NCI-H2107 treated with DMSO at 0.1 percent for 48 hours (cell line): ENCODE data around the gene KNOP1.
"Not testable (repeated sequence)": the region's sequence is repeated elsewhere in the genome, so short reads cannot be mapped to it uniquely, and the experiment has no call there.

Source experiments
- DNase-seq: peaks from one replicate; lab custom pipeline; 2025; ENCODE audit not compliant: unreplicated experiment; lab: John Stamatoyannopoulos, UW

The KNOP1 gene

GRCh38 chr16:19744670-19745069 lies 26.6 kb upstream of the KNOP1 start:
- no peak for DNase-seq

DNA sequence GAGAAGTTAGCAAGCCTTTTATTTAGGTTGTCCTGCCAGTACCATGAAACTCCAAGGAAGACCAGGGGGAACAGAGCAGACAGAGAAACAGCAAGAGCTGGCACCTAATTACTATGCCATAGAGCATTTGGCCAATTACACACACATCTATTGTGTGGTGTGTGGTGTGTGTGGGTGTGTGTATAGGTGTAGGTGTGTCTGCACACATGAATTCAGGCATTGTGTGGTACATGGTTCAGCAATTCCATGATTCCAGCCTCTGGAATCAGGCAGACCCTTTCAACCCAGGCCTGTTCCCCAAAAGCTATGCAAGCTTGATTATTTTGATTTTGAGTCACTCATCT lies 25.8 kb upstream of the KNOP1 start:
- DNase-seq, result no peak

GRCh38 chr16:19741354-19741753 lies 23.3 kb upstream of the KNOP1 start:
- DNase-seq, result no peak

DNA sequence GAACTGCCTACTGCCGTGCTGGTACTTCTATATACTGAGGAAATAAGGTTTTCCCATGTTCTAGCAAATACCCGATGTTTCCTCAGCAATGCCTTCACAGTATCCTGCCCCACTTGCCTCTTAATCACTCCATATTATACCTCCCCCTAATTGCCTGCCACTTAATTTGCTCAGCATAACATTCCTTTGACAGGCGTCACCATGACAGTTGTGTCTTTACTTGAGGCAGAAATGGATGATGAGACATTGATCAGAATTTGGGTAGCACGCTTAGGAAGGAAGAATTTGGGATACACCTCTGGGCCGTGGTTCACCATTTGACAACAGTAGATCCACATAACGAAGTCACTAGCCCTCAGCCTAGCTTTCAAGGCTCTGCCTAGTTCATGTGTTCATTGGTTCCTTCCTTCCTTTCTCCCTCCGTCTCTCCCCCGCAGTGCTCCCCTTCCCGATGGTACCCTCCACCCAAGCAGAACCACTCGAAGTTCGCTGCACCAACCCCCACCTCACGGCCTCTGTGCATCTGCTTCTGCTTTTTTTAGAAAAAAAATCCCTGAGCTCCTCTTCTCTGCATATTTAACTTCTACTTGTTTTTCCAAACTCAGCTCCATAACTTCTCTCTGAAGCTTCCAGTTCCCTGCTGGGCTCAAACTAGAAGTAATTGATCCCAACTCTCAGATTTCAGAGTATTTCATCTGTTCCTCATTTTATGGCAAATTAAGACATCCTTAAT lies 19.4 kb upstream of the KNOP1 start:
- no peak for DNase-seq

DNA sequence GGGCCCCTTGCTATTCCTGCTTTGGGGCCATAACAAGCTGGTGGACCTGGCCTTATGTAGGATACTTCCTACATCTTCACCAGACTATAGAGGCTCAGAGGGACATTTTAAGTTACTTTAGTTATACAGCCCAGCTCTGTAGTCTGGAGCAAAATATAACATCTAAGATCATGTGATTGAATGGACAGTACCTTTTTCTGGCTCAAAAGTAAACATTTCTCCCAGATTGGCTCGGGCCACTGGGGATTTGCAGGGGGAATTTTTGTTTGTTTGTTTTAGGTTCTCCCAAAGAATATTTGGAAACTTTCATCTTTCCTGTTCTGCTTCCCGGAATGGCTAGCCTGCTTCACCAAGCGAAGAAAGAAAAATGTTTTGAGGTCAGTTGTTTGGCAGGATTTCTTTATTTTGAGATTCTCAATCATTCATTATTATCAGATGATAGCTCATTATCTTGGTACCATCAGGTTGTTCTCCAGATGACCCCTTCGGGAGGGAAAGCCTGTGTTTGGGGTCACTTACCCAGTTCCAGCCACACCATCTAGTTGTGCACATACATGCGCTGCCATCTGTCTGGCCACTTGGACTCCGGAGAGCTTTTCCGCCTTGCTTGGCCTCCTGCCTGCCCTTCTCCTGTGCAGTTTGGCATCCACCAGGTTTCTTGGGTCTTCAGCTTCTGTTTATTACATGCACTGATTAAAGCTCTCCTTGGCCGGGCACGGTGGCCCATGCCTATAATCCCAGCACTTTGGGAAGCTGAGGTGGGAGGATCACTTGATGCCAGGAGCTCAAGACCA lies 17.2 kb upstream of the KNOP1 start:
- no peak for DNase-seq

DNA sequence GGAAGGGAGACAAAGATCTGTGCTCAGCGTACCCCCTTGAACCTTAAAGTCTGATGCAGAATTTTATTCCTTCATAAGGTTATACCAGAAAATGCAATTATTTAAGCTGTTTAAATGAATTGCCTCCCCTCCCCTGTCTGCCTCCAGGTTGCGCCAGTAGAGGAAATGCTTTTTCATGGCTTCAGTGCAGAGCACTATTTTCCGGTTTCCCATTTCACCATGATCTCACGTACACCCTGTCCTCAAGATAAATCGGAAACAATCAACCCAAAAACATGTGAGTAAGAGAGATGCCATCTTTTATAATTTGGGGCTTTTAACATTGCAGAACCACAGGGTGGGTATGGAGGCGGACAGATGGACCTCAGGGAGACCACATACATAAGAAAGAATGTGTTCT lies 15.5 kb upstream of the KNOP1 start:
- DNase-seq, result no peak

DNA sequence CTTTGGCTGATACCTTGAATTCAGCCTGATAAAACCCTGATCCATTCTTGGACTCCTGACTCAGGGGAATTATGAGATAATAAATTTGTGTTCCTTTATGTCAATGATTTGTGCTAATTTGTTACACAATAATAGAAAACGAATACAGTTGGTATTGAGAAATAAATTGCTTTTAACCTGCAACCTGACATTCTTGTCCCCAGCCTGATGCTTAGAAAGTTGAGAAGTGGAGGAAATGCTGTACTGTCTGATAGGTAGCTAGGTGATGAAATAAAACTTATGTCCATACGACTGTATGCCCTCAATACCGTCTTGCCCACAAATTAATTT lies 10.6 kb upstream of the KNOP1 start:
- no peak for DNase-seq

GRCh38 chr16:19722981-19723380 lies 5.0 kb upstream of the KNOP1 start:
- no peak for DNase-seq

DNA sequence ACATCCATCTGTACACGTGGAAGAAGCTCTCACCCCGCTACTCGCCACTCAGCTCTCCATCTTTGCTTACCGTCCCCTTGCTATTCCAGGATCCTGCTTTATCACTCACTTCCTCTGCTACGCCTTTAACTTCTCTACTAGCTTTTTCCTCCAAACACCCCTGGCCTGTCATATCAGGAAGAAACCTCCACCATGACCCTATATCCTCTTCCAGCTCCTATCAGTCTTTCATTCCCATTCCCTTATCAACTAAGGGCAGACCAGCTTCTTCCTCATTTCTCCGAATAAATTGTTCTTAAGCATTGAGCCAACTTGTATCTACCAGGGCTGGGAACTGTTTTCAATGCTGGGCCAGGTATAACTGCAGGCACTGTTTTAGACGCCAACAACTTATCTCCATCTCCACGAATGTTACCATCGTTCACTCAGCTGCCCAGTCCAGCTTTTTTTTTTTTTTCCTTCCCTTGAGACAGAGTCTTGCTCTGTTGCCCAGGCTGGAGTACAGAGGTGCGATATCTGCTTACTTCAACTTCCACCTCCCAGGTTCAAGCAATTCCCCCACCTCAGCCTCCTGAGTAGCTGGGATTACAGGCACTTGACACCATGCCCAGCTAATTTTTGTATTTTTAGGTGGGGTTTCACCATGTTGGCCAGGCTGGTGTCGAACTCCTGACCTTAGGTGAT lies 4.4 kb upstream of the KNOP1 start:
- DNase-seq, result no peak

GRCh38 chr16:19718624-19718965 lies 568 bp upstream of the KNOP1 start:
- no peak for DNase-seq

GRCh38 chr16:19717314-19717713 lies 713 bp downstream of the KNOP1 start:
- DNase-seq, result no peak

DNA sequence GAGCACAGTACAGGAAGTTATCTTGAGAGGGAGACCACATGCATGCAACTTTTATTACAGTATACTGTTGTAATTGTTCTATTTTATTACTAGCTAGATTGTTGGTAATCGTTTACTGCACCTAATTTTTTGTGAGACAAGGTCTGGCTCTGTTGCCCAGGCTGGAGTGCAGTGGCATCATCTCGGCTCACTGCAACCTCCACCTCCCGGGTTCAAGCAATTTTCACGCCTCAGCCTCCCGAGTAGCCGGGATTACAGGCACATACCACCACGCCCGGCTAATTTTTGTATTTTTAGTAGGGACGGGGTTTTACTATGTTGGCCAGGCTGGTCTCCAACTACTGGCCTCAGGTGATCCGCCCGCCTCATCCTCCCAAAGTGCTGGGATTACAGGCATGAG lies 1.3 kb downstream of the KNOP1 start:
- not testable (repeated sequence) for DNase-seq

GRCh38 chr16:19716183-19716582 lies 1.8 kb downstream of the KNOP1 start:
- DNase-seq, result no peak

DNA sequence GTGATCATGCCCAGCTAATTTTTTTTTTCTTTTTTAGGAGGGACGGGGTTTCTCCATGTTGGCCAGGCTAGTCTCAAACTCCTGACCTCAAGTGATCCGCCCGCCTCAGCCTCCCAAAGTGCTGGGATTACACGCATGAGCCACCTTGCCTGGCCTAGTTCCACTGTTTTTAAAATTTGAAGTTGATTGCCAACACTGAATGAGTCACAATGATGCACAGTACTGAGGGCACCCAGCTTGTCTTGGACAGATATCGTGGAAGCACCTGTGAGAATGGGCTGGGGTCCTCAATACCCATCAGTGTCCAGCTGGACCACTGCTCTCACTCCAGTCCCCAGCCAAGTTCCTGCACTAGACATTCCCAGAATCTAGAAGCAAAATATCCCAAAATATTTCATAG lies 2.5 kb downstream of the KNOP1 start:
- no peak for DNase-seq

GRCh38 chr16:19713697-19714096 lies 4.3 kb downstream of the KNOP1 start:
- no peak for DNase-seq

GRCh38 chr16:19712418-19713058 lies 5.5 kb downstream of the KNOP1 start:
- DNase-seq, result no peak

- DNase-seq, result no peak
Observed at GRCh38 chr16:19711643-19712042, 6.4 kb downstream of the KNOP1 start.

DNA sequence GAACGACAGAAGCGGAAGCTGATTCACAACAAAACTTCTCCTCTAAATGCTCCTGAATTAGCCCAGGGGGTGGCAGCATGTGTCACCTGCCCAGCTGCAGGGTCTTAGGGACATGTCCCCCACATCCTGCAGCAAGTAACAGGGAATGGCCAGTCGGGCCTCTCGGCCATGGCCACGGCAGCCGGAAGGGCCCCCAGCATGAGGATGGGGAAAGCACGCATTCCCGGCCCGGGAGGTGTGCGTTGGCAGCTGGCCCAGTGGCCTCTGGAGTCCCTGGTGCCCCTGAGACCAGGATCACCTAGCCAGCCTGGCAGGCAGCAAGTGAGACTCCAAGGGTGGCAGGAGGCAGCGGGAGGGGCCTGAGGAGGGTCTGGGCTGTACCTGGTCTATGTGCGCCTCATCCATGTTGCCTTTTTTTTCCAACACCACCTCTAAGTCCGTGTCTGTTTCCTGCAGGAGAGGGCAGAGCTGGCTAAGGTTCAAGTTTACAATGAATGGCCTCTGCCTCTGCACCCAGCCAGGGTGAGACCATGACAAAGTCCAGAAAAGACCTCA lies 7.0 kb downstream of the KNOP1 start:
- DNase-seq, result no peak

DNA sequence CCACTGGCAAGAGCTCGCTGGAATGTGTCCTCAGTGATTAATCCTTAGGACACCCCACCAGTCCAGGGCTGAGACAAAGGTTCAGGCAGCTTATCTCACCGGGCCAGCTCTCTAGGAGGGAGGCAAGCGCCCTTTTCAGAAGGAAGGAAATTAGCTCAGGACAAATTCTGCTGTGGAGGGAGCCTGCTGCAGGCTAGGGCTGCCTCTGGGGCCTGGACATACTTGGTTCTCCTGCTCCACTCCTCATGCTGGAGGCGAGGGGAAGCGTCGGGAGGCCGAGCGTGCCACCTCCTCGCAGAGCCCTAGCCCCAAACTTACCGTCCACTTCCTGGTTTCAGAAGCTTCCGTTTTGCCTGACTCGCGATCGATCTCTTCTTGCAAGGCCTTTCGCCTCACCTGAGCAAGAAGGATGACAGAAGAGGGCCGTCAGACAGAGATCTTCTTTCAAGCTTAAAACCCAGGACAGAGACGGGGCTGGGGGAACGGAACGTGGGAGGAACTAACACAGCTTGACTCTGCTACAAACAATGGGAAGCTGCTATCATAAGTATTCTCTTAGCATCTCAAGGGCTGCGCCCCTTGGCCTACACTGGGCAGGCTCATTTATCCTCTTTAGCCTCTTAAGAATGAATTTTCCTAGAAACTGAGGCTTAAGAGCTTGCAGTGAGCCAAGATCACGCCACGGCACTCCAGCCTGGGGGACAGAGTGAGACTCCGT lies 7.7 kb downstream of the KNOP1 start:
- DNase-seq, result no peak

- DNase-seq, result no peak
Observed at GRCh38 chr16:19709381-19710136, 8.5 kb downstream of the KNOP1 start.
